ENCODE data around the gene LMNTD2. TPM values are rescaled to one million over a fixed set of nuclear protein-coding genes. Genes with fewer than 3 reads are reported as not detected.

LMNTD2 gene
- total and polyA plus RNA-seq, 2 of the 13 experiments (the other 11 are each of a cell fraction or from before 2014, with no cell fraction given): 1.1 to 3.1 TPM

DNA sequence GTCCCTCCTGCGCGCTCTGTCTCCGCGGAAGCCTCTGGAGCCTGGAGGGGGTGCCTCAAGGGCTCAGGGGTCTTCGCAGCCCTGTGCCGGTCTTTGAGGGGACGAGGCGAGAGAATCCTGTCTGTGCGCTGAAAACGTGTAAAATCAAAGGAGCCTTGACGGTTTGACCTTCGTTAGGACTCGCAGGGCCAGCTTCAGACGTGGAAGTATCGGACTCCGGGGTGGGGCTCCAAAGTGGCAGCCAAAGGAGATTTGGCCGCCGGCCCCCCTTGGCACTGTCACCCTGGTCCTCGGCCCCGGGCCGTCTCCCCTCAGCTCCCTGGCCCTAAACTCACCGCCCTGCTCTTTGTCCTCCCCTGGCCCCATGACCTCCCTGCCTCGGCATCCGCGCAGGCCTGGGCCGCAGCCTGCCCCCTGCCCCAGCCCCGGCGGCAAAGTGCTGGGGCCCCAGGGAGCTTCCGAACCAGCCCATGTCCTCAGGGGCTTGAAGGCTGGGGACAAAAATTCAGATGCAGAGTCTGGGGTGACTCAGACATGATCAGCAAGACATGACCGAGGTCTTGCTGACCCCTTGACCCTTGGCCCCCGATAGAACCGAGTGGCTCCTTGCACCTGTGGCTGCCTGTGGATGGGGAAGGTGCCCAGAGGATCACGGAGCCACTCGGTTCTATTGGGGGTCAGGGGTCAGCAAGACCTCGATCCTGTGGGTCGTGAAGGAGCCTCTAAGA, 8.8 kb upstream of the LMNTD2 start (continued):
- TF ChIP-seq ZNF616 (CRISPR knock-in tag; IDR thresholded peaks at IDR 0.05; ENCODE audit: low read depth): 0 out of 2 replicates have a peak, but pooled peaks have one; percentile 20
- peak; percentile 41; the same call in 1 of the 2 replicates for TF ChIP-seq ZNF274 (CRISPR knock-in tag; IDR thresholded peaks at IDR 0.05)
- TF ChIP-seq ZBTB20 (CRISPR knock-in tag; IDR thresholded peaks at IDR 0.05; ENCODE audit: borderline replicate concordance, low read depth): peak; percentile 53; the same call in 1 of the 2 replicates
- TF ChIP-seq, protein P1, sequence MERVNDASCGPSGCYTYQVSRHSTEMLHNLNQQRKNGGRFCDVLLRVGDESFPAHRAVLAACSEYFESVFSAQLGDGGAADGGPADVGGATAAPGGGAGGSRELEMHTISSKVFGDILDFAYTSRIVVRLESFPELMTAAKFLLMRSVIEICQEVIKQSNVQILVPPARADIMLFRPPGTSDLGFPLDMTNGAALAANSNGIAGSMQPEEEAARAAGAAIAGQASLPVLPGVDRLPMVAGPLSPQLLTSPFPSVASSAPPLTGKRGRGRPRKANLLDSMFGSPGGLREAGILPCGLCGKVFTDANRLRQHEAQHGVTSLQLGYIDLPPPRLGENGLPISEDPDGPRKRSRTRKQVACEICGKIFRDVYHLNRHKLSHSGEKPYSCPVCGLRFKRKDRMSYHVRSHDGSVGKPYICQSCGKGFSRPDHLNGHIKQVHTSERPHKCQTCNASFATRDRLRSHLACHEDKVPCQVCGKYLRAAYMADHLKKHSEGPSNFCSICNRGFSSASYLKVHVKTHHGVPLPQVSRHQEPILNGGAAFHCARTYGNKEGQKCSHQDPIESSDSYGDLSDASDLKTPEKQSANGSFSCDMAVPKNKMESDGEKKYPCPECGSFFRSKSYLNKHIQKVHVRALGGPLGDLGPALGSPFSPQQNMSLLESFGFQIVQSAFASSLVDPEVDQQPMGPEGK (CRISPR knock-in tag; IDR thresholded peaks at IDR 0.05): peak; percentile 71
- TF ChIP-seq ELF1 (CRISPR knock-in tag; IDR thresholded peaks at IDR 0.05): 0 out of 2 replicates have a peak, but pooled peaks have one; percentile 20
- TF ChIP-seq ZBTB42 (CRISPR knock-in tag; IDR thresholded peaks at IDR 0.05): no peak
- TF ChIP-seq, protein P2, sequence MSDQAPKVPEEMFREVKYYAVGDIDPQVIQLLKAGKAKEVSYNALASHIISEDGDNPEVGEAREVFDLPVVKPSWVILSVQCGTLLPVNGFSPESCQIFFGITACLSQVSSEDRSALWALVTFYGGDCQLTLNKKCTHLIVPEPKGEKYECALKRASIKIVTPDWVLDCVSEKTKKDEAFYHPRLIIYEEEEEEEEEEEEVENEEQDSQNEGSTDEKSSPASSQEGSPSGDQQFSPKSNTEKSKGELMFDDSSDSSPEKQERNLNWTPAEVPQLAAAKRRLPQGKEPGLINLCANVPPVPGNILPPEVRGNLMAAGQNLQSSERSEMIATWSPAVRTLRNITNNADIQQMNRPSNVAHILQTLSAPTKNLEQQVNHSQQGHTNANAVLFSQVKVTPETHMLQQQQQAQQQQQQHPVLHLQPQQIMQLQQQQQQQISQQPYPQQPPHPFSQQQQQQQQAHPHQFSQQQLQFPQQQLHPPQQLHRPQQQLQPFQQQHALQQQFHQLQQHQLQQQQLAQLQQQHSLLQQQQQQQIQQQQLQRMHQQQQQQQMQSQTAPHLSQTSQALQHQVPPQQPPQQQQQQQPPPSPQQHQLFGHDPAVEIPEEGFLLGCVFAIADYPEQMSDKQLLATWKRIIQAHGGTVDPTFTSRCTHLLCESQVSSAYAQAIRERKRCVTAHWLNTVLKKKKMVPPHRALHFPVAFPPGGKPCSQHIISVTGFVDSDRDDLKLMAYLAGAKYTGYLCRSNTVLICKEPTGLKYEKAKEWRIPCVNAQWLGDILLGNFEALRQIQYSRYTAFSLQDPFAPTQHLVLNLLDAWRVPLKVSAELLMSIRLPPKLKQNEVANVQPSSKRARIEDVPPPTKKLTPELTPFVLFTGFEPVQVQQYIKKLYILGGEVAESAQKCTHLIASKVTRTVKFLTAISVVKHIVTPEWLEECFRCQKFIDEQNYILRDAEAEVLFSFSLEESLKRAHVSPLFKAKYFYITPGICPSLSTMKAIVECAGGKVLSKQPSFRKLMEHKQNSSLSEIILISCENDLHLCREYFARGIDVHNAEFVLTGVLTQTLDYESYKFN (CRISPR knock-in tag; conservative IDR thresholded peaks at IDR 0.05): peak; percentile 36
- TF ChIP-seq, protein P3, sequence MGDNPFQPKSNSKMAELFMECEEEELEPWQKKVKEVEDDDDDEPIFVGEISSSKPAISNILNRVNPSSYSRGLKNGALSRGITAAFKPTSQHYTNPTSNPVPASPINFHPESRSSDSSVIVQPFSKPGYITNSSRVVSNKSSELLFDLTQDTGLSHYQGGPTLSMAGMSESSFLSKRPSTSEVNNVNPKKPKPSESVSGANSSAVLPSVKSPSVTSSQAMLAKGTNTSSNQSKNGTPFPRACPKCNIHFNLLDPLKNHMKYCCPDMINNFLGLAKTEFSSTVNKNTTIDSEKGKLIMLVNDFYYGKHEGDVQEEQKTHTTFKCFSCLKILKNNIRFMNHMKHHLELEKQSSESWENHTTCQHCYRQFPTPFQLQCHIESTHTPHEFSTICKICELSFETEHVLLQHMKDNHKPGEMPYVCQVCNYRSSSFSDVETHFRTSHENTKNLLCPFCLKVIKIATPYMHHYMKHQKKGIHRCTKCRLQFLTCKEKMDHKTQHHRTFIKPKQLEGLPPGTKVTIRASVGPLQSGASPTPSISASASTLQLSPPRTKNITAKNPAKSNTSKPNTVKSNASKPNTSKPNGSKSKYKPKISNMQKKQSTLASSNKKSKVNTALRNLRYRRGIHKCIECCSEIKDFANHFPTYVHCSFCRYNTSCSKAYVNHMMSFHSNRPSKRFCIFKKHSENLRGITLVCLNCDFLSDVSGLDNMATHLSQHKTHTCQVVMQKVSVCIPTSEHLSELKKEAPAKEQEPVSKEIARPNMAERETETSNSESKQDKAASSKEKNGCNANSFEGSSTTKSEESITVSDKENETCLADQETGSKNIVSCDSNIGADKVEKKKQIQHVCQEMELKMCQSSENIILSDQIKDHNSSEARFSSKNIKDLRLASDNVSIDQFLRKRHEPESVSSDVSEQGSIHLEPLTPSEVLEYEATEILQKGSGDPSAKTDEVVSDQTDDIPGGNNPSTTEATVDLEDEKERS (CRISPR knock-in tag; IDR thresholded peaks at IDR 0.05): peak; percentile 63; the same call in 1 of the 2 replicates
- TF ChIP-seq POLR2G (IDR thresholded peaks at IDR 0.05; ENCODE audit: low read depth, low read length): peak; percentile 42
- TF ChIP-seq NAIF1 (CRISPR knock-in tag; IDR thresholded peaks at IDR 0.05; ENCODE audit: borderline replicate concordance): no peak; the same call in 1 of the 2 replicates
- peak; percentile 53 for TF ChIP-seq GABPB1 (CRISPR knock-in tag; IDR thresholded peaks at IDR 0.05)
- TF ChIP-seq, protein P4, sequence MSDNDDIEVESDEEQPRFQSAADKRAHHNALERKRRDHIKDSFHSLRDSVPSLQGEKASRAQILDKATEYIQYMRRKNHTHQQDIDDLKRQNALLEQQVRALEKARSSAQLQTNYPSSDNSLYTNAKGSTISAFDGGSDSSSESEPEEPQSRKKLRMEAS (IDR thresholded peaks at IDR 0.05): peak; percentile 49
- TF ChIP-seq ZNF747 (CRISPR knock-in tag; IDR thresholded peaks at IDR 0.05; ENCODE audit: borderline replicate concordance): peak; percentile 25; the same call in 1 of the 2 replicates
- TF ChIP-seq MTA1 (CRISPR knock-in tag; IDR thresholded peaks at IDR 0.05; ENCODE audit: borderline replicate concordance): peak; percentile 78; the same call in 1 of the 2 replicates
- TF ChIP-seq, protein P5, sequence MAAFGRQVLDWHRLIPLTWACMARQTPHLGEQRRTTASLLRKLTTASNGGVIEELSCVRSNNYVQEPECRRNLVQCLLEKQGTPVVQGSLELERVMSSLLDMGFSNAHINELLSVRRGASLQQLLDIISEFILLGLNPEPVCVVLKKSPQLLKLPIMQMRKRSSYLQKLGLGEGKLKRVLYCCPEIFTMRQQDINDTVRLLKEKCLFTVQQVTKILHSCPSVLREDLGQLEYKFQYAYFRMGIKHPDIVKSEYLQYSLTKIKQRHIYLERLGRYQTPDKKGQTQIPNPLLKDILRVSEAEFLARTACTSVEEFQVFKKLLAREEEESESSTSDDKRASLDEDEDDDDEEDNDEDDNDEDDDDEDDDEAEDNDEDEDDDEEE (CRISPR knock-in tag; IDR thresholded peaks at IDR 0.05): 0 out of 2 replicates have a peak, but pooled peaks have one; percentile 45
- peak; percentile 37; the same call in 1 of the 2 replicates for TF ChIP-seq ZNF670 (CRISPR knock-in tag; IDR thresholded peaks at IDR 0.05; ENCODE audit: borderline replicate concordance)

All from HepG2 (cell line).